K562 (cell line): Measurements from ENCODE around the gene PHETA1.

Source experiments
- CHD4 ChIP-seq: fragments of 200-600 bp; sonication (generic); IDR thresholded peaks from 3 replicates; pipeline ENCODE4 v1.6.1; 2012; ENCODE audit warnings: low read depth, mild to moderate bottlenecking, mixed read lengths, low read length, inconsistent platforms; ENCODE audit not compliant: insufficient read depth, insufficient replicate concordance, poor library complexity, severe bottlenecking
- CSDE1 ChIP-seq, 2 experiments: fragments of 450-650 bp; IDR thresholded peaks; 2 replicates each; pipeline ENCODE4 v1.6.1; 2016; ENCODE audit warnings: mild to moderate bottlenecking in 1 of 2
- CTCF ChIP-seq, 3 experiments: IDR thresholded peaks in 2 of 3; conservative IDR thresholded peaks in 1 of 3; 2 replicates each; pipeline ENCODE4 v1.5.1; 2011 to 2012; ENCODE audit warnings: low read length in 3 of 3, mild to moderate bottlenecking in 3 of 3, control low read depth in 2 of 3, improper control_type of control experiment in 1 of 3, inconsistent platforms in 1 of 3, low read depth in 1 of 3, mixed read lengths in 1 of 3, moderate library complexity in 1 of 3; ENCODE audit not compliant: insufficient read depth in 2 of 3
- GABPA ChIP-seq: fragments of 200-800 bp; sonication (Bioruptor generic); conservative IDR thresholded peaks from 2 replicates; pipeline ENCODE4 v1.6.1; 2016; ENCODE audit warnings: low read depth, missing genetic modification characterization, missing compliant biosample characterization

DNA sequence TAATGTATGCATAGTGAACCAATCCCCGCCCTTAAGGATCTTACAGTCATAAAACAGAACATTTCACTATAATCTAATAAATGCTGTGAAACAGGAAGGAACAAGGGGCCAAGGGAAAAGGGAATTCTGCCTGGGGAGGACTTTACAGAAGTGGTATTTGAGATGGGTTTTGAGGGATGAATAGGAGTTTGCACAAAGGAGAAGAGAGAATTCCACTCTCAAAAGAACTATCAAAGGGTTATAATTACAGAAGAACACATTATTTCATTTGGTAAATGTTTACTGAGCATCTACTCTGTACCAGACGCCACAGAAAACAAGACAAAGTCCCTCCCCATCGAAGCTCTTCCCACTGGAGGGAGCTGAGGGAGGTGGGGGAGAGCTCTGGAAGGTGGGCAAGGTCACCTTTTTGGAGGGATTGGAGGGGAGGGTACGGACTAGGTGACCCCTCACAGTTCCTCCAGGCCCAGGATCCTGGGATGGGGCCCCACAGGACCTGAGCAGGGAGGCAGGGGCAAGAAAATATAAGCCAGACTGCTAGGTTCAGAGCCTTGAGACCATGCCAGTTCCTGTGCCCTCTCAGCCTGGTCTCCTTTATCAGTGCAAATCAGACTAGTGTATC, 24.5 kb downstream of the PHETA1 start:
- TF ChIP-seq CHD4 (no peak), CSDE1 (IDR thresholded peaks at IDR 0.05) (no peak), GABPA (tag) (no peak), CTCF (IDR thresholded peaks at IDR 0.05 in 2 of 3, conservative IDR thresholded peaks at IDR 0.05 in 1 of 3; ENCODE audit: insufficient read depth in 2 of 3, low read depth in 1 of 3, low read length in 3 of 3) (no peak)
